Tibial artery (tissue), 4 donors: Measurements from ENCODE around the gene ARHGEF19.
"Not testable (repeated sequence)": the region's sequence is repeated elsewhere in the genome, so short reads cannot be mapped to it uniquely, and the experiment has no call there.

Source experiments
- DNase-seq, 2 donors: peaks; one replicate each; pipeline ENCODE4 v3.0.0-alpha.2; 2019
- H3K27ac ChIP-seq, 2 donors: fragments of 200-600 bp; sonication (generic) in 1 of 2; 1 replicate in 1 of 2; 2 replicates in 1 of 2; pipeline ENCODE4 v1.5.1; 2018 to 2019; ENCODE audit warnings: mild to moderate bottlenecking in 1 of 2
- H3K27me3 ChIP-seq, 2 donors: fragments of 200-600 bp; sonication (generic) in 1 of 2; one replicate each; pipeline versions ENCODE4 v1.5.1 to v1.6.0; 2016 to 2019
- H3K36me3 ChIP-seq, 3 donors: fragments of 200-600 bp; sonication (generic) in 2 of 3; one replicate each; pipeline ENCODE4 v1.5.1; 2016 to 2019; ENCODE audit warnings: mild to moderate bottlenecking in 2 of 3
- H3K4me1 ChIP-seq, 4 donors: fragments of 200-600 bp; sonication (generic) in 2 of 4; 1 replicate in 3 of 4; 2 replicates in 1 of 4; pipeline ENCODE4 v1.5.1; 2016 to 2019
- H3K4me3 ChIP-seq, 2 donors: fragments of 200-600 bp; sonication (generic) in 1 of 2; 1 replicate in 1 of 2; 2 replicates in 1 of 2; pipeline ENCODE4 v1.5.1; 2018 to 2019; ENCODE audit warnings: mild to moderate bottlenecking in 2 of 2
- H3K9me3 ChIP-seq, 3 donors: fragments of 200-600 bp; sonication (generic) in 1 of 3; one replicate each; pipeline ENCODE4 v1.5.1; 2016 to 2019
- CTCF ChIP-seq, 2 experiments: fragments of 200-600 bp in 1 of 2; fragments of 450-650 bp in 1 of 2; IDR thresholded peaks; one replicate each; pipeline ENCODE4 v1.5.1; 2017 to 2019; ENCODE audit warnings: antibody characterized with exemption in 2 of 2, mild to moderate bottlenecking in 1 of 2, moderate library complexity in 1 of 2
- intact Hi-C: fragments of 100-400 bp; cut with DNase I; formaldehyde crosslinking; loops from one replicate; pipeline ENCODE4 v1.15.0; 2023; ENCODE audit warnings: low total_unique reads

The ARHGEF19 gene

GRCh38 chr1:16196874-16197273 is 15.6 kb downstream of the ARHGEF19 start:
- no peak overlapping the region for H3K4me3 ChIP-seq
- no peak for DNase-seq
- TF ChIP-seq CTCF (IDR thresholded peaks at IDR 0.05): no peak
- H3K27me3 ChIP-seq: no peaks in the 10 kb centered on the region
- H3K4me1 ChIP-seq: peaks cover 0 to 3% (median 0%) of the 10 kb centered on the region in 4 donors
- intact Hi-C loops: no loop called here
- no peak overlapping the region for H3K27ac ChIP-seq
- no peaks in the 10 kb centered on the region for H3K9me3 ChIP-seq
- H3K36me3 ChIP-seq: peaks cover 0 to 32% (median 0%) of the 10 kb centered on the region in 3 donors

DNA sequence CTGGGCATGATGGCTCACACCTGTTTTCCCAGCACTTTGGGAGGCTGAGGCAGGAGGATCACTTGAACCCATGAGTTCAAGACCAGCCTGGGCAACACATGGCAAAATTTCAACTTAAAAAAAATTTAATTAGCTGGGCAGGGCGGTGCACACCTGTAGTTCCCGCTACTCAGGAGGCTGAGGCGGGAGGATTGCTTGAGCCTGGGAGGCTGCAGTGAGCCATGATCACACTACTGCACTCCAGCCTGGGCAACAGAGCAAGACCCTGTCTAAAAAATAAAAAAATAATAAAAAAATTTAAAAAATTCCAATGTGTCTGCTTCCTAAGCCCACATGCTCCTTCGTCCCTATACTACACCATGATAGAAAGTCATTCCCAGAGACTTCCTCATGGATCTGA is 16.3 kb downstream of the ARHGEF19 start:
- H3K27me3 ChIP-seq, H3K4me3 ChIP-seq, DNase-seq, H3K27ac ChIP-seq, H3K9me3 ChIP-seq, intact Hi-C loops: not testable (repeated sequence)
- Histone ChIP-seq H3K36me3 (peaks cover 0 to 26% (median 0%) of the 10 kb centered on the region in 3 donors), H3K4me1 (peaks cover 0 to 10% (median 0%) of the 10 kb centered on the region in 4 donors)

- no peaks in the 10 kb centered on the region for H3K9me3 ChIP-seq
- H3K27ac ChIP-seq: no peak overlapping the region
- peaks cover 0 to 16% (median 0%) of the 10 kb centered on the region in 4 donors for H3K4me1 ChIP-seq
- intact Hi-C loops: no loop called here
- no peaks in the 10 kb centered on the region for H3K27me3 ChIP-seq
- H3K4me3 ChIP-seq: no peak overlapping the region
- peaks cover 0 to 22% (median 0%) of the 10 kb centered on the region in 3 donors for H3K36me3 ChIP-seq
- no peak for DNase-seq
- TF ChIP-seq CTCF (IDR thresholded peaks at IDR 0.05): no peak
These were observed 16.9 kb downstream of the ARHGEF19 start for GRCh38 chr1:16195518-16195905.

DNA sequence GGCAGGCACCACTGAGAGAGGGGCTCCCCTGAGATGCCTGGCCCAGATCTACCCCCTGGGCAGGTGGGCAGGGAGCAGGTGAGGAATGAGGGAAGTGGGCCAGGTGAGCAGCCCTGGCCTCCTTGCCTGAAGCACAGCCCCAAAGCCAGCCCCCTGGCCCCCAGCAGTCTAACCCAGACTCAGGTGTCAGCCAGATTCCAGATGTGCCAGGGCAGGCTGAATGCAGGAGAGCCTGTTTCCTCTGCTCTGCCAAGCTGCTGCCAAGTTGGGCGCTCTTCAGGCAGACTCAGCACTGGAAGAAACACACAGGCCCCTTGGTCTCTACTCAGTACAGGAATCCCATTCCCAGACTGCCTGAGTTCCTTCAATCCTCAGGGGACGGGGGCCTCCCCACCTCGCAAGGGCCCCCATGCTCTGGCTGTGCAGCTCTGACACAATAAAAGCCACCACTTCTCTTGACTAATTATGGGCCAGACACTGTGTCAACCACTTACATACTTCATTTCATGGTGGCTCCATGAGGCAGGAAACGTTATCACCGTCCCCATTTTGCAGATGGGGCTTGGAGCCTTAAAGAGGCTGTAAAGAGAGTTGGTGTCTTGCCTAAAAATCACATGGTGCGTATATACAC is 20.4 kb downstream of the ARHGEF19 start:
- no peak for DNase-seq
- Histone ChIP-seq H3K36me3 (no peaks in the 10 kb centered on the region), H3K27me3 (peaks cover 0 to 13% of the 10 kb centered on the region in 2 donors), H3K9me3 (no peaks in the 10 kb centered on the region), H3K4me3 (no peak overlapping the region), H3K27ac (no peak overlapping the region), H3K4me1 (peaks cover 0 to 38% (median 6%) of the 10 kb centered on the region in 4 donors)
- intact Hi-C loops: no loop called here
- no peak for TF ChIP-seq CTCF (IDR thresholded peaks at IDR 0.05)

GRCh38 chr1:16191309-16191708 is 21.1 kb downstream of the ARHGEF19 start:
- intact Hi-C loops: no loop called here
- H3K36me3 ChIP-seq: no peaks in the 10 kb centered on the region
- peaks cover 0 to 38% (median 6%) of the 10 kb centered on the region in 4 donors for H3K4me1 ChIP-seq
- no peak for TF ChIP-seq CTCF (IDR thresholded peaks at IDR 0.05)
- DNase-seq: no peak
- H3K27ac ChIP-seq: no peak overlapping the region
- no peak overlapping the region for H3K4me3 ChIP-seq
- H3K9me3 ChIP-seq: no peaks in the 10 kb centered on the region
- peaks cover 0 to 13% of the 10 kb centered on the region in 2 donors for H3K27me3 ChIP-seq

DNA sequence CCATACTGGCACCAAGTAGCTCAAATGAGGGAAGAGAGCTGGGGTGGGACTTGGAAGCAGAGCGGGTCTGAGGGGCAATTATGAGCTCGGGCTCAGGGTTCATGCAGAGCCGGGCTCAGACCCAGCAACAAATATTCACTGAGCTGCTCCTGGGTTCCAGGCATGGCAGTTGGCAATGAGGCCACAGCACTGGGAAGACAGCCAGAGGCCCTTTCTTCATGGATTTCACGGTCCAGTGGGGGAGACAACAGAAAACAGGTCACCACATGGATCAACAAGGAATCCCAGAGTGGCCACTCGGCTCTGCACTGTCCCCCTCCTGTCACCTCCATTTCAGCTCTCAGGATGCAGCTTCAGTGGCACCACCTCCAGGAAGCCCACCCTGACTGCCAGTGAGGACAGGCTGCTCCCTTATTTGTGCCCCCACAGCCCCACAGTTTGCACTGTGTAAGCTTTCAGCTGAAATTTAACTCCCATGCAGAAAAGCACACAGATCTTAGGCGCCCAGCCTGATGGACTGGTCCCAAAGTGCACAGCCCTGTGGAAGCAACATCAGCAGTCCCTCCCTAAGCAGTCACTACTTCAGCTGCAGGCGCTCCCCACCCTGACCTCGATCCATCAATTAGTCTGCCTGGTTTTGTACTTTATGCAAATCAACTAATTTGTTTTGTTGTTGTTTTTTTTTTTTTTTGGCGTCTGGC is 22.4 kb downstream of the ARHGEF19 start:
- H3K4me3 ChIP-seq: no peak overlapping the region
- no peaks in the 10 kb centered on the region for H3K36me3 ChIP-seq
- no peak for DNase-seq
- H3K9me3 ChIP-seq: no peaks in the 10 kb centered on the region
- H3K27me3 ChIP-seq: peaks cover 0 to 13% of the 10 kb centered on the region in 2 donors
- intact Hi-C loops: loop anchor here (5.0 kb wide), 1 partner anchor 38 kb away; no protein-coding TSS in a partner anchor
- no peak overlapping the region for H3K27ac ChIP-seq
- peaks cover 0 to 38% (median 6%) of the 10 kb centered on the region in 4 donors for H3K4me1 ChIP-seq
- no peak for TF ChIP-seq CTCF (IDR thresholded peaks at IDR 0.05)
